HFFc6 (cell line): Measurements from ENCODE around the gene NPAT. TPM values are rescaled to one million over a fixed set of nuclear protein-coding genes. Genes with fewer than 3 reads are reported as not detected.
"Not testable (repeated sequence)": the region's sequence is repeated elsewhere in the genome, so short reads cannot be mapped to it uniquely, and the experiment has no call there.

Source experiments
- DNase-seq: peaks from one replicate; pipeline ENCODE4 v3.0.0-alpha.2; 2018
- H3K27ac Mint-ChIP-seq: 2 replicates; pipeline ENCODE4 v1.8.0; 2020; ENCODE audit warnings: mild to moderate bottlenecking, mixed read lengths
- H3K27me3 Mint-ChIP-seq: 2 replicates; pipeline ENCODE4 v1.8.0; 2021; ENCODE audit warnings: mild to moderate bottlenecking, moderate library complexity, mixed read lengths; ENCODE audit not compliant: insufficient read depth
- H3K36me3 Mint-ChIP-seq: 2 replicates; pipeline ENCODE4 v1.8.0; 2021; ENCODE audit warnings: low read depth, mixed read lengths
- H3K4me1 Mint-ChIP-seq: 2 replicates; pipeline ENCODE4 v1.8.0; 2020; ENCODE audit warnings: low read depth, mixed read lengths
- H3K4me3 Mint-ChIP-seq: 2 replicates; pipeline ENCODE4 v1.8.0; 2020; ENCODE audit warnings: mild to moderate bottlenecking, moderate library complexity, mixed read lengths
- H3K9me3 Mint-ChIP-seq: 2 replicates; pipeline ENCODE4 v1.8.0; 2020; ENCODE audit warnings: mild to moderate bottlenecking, mixed read lengths
- total RNA-seq, 6 experiments: library from RNA; stranded (reverse); fragmentation: NEBNext Ultra II Directional; extraction: Animal tissue kit (Norgen Biotek cat#: 25700); gene quantifications; 2 replicates in 1 of 6; 3 replicates in 5 of 6; pipeline ENCODE4 v1.2.3, GENCODE V29; 2021
- TF ChIP-seq, protein P1 (sequence below): fragments of 200-600 bp; sonication (generic); IDR thresholded peaks from 2 replicates; pipeline ENCODE4 v1.5.0; 2021; ENCODE audit warnings: antibody characterized with exemption, mild to moderate bottlenecking

NPAT gene
- total RNA-seq, 6 experiments from 2014 or later, result 9.3 to 12.4 (median 10.6) TPM

DNA sequence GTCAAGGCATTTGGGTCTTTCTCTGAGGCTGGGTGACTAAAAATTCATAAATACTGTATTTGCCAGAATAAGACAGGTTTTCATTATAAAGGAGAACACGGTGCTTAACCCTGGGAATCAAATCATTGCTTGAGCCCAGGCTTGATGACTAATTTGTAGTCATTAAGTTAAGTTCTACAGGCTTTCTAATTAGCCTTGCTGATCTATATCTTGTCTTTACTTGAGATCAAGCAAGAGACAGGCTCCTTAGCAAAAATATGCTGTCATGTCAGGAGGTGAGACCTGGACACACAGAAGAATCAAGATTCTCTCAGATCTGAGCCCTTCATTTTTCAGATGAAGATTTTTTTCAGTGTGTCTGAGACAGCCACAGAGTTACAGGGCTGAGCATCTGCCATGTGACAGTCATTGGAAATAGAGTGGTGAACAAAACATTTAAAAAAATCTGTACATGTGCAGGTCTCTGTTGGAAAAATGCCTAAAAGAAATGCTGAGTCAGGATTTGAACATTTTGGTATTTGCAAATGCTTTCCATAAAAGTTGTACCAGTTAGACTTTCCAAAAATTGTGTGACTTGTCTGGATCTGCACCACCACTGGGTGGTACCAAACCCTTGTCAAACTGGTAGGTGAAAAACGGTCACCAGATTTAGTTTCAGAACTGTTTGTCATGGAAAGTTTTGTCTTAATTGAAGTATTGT, 86.4 kb downstream of the NPAT start:
- H3K27ac Mint-ChIP-seq, result peak overlapping the region; percentile 36
- no peaks in the 10 kb centered on the region; the same call in 1 of the 2 replicates for H3K27me3 Mint-ChIP-seq
- TF ChIP-seq, protein P1, sequence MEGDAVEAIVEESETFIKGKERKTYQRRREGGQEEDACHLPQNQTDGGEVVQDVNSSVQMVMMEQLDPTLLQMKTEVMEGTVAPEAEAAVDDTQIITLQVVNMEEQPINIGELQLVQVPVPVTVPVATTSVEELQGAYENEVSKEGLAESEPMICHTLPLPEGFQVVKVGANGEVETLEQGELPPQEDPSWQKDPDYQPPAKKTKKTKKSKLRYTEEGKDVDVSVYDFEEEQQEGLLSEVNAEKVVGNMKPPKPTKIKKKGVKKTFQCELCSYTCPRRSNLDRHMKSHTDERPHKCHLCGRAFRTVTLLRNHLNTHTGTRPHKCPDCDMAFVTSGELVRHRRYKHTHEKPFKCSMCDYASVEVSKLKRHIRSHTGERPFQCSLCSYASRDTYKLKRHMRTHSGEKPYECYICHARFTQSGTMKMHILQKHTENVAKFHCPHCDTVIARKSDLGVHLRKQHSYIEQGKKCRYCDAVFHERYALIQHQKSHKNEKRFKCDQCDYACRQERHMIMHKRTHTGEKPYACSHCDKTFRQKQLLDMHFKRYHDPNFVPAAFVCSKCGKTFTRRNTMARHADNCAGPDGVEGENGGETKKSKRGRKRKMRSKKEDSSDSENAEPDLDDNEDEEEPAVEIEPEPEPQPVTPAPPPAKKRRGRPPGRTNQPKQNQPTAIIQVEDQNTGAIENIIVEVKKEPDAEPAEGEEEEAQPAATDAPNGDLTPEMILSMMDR, result peak; percentile 65
- no peaks in the 10 kb centered on the region for H3K9me3 Mint-ChIP-seq
- H3K4me3 Mint-ChIP-seq, result no peak overlapping the region
- peaks cover 12% of the 10 kb centered on the region for H3K4me1 Mint-ChIP-seq
- peak; percentile 54 for DNase-seq
- H3K36me3 Mint-ChIP-seq, result peaks cover 16% of the 10 kb centered on the region

DNA sequence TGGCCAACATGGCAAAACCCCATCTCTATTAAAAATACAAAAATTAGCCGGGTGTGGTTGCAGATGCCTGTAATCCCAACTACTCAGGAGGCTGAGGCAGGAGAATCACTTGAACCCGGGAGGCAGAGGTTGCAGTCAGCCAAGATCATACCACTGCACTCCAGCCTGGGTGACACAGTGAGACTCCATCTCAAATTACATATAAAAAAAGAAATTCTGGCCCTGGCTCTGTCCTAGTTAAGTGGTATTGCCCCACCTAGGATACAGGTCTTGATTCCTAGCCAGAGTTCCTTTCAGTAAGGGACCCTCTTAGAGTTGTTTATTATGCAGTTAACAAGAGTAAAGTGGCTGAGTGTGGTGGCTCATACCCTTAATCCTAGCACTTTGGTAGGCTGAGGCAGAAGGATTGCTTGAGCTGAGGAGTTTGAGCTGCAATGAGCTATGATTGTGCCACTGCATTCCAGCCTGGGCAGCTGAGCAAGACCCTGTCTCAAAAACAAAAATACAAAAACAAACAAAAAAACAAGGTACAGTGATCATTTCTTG, 89.4 kb downstream of the NPAT start:
- H3K27ac Mint-ChIP-seq, H3K27me3 Mint-ChIP-seq, H3K4me3 Mint-ChIP-seq, DNase-seq, H3K9me3 Mint-ChIP-seq, H3K36me3 Mint-ChIP-seq: not testable (repeated sequence)
- H3K4me1 Mint-ChIP-seq, result peaks cover 12% of the 10 kb centered on the region

DNA sequence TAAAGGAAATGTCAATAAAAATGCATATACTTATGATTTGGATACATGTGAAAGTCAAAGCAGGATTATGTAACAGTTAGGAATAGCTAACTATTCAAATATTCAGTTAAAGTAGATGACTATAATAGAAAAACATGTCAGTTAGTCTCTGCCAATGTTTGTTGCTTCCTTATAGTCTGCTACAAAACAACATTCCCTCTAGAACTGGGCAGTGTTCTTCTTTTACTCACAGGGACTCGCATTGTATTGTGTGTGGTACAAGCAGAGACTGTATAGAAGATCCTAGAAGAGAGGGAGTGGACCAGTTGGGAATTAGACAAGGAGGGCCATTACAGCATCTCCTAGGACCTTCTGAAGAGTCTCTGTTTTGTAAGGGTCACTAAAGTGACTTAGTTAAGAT, 90.4 kb downstream of the NPAT start:
- Mint-ChIP-seq H3K27ac (peak overlapping the region; percentile 9; the same call in 1 of the 2 replicates), H3K36me3 (peaks cover 12% of the 10 kb centered on the region), H3K4me1 (peaks cover 12% of the 10 kb centered on the region), H3K4me3 (no peak overlapping the region), H3K9me3 (no peaks in the 10 kb centered on the region), H3K27me3 (no peaks in the 10 kb centered on the region)
- TF ChIP-seq, protein P1, result no peak
- DNase-seq, result no peak

DNA sequence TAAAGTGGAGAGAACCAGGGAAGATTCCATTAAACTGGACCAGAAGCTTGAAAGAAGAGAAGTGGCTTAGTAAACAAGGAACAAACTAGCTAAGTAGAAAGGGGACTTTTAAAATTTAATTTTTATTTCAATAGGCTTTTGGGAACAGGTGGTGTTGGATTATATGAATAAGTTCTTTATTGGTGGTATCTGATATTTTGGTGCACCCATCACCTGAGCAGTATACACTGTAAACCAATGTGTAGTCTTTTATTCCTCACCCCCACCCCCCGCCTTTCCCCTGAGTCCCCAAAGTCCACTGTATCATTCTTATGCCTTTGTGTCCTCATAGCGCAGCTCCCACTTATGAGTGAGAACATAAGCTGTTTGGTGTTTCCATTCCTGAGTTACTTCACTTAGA, 93.7 kb downstream of the NPAT start:
- Mint-ChIP-seq H3K27ac (no peak overlapping the region), H3K36me3 (peaks cover 28% of the 10 kb centered on the region), H3K4me1 (peaks cover 21% of the 10 kb centered on the region), H3K9me3 (no peaks in the 10 kb centered on the region), H3K27me3 (no peaks in the 10 kb centered on the region; the same call in 1 of the 2 replicates), H3K4me3 (no peak overlapping the region)
- no peak for DNase-seq
- TF ChIP-seq, protein P1, result no peak

DNA sequence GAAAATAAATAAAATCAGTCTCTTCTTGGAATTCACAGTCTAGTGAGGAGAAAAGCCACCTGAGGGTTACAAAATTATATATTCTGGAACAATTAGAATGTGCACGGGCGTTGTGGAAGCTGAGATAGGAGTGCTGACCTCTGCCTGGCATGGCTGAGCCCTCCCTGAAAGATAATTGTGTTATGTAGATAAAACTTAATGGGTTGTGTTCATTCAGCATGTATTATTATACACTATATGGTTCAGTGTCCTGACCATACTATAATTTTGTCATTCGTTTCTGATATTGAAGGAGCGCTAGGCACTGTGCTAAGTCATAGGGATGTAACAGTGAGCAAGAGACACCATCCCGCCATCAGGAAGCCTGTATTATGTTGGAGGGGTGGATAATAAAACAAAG, 97.3 kb downstream of the NPAT start:
- TF ChIP-seq, protein P1, result no peak
- no peak overlapping the region for H3K4me3 Mint-ChIP-seq
- H3K27ac Mint-ChIP-seq, result no peak overlapping the region
- no peak for DNase-seq
- no peaks in the 10 kb centered on the region for H3K9me3 Mint-ChIP-seq
- H3K27me3 Mint-ChIP-seq, result no peaks in the 10 kb centered on the region; the same call in 1 of the 2 replicates
- peaks cover 27% of the 10 kb centered on the region for H3K36me3 Mint-ChIP-seq
- peaks cover 38% of the 10 kb centered on the region for H3K4me1 Mint-ChIP-seq

DNA sequence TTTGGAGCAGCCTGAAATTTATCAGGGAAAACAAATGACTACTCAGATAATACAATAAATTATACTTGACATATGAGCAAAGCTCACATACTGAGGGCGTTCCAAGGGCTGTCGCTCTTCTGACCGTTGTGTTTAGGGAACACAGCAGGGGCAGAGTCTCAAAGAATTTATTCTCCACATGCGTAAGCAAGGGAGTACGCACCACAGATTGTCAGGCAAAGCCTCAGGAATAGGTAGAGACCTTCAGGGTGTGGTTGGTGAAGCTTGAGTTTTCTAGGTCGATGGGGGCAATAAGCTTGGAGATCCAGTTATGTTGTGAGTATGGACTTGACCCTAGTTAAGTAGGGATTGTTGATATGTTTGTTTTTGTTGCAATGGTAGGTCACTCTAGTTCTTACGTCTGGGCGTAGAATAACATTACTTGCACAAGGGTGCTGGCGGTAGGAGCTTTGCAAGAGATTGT, 100.2 kb downstream of the NPAT start:
- TF ChIP-seq, protein P1, result no peak
- Mint-ChIP-seq H3K9me3 (no peaks in the 10 kb centered on the region), H3K36me3 (peaks cover 21% of the 10 kb centered on the region), H3K27ac (peak overlapping the region; percentile 85), H3K4me1 (peaks cover 44% of the 10 kb centered on the region), H3K4me3 (peak overlapping the region; percentile 95), H3K27me3 (no peaks in the 10 kb centered on the region; the same call in 1 of the 2 replicates)
- DNase-seq, result no peak
